ENCODE data around the gene KIAA1958. TPM values are rescaled to one million over a fixed set of nuclear protein-coding genes. Genes with fewer than 3 reads are reported as not detected.

The KIAA1958 gene
- total RNA-seq, 1 experiment from 2014 or later = 18.5 TPM

- Histone ChIP-seq H3K9ac (ENCODE audit: low read length) (no peak overlapping the region), H3K9me2 (ENCODE audit: insufficient read depth) (no peaks in the 10 kb centered on the region), H3K4me2 (ENCODE audit: low read length) (no peak overlapping the region), H3K36me3 (ENCODE audit: control insufficient read depth in 1 of 2, insufficient read depth in 2 of 2, low read length in 2 of 2) (no peaks in the 10 kb centered on the region), H3K4me1 (ENCODE audit: control insufficient read depth in 1 of 2, insufficient read depth in 2 of 2, low read length in 2 of 2) (no peaks in the 10 kb centered on the region), H3K9me3 (ENCODE audit: control insufficient read depth in 1 of 2, insufficient read depth in 1 of 2, low read depth in 1 of 2, low read length in 2 of 2) (no peaks in the 10 kb centered on the region), H3K79me2 (ENCODE audit: insufficient read depth, low read length) (no peaks in the 10 kb centered on the region), H3K27ac (ENCODE audit: low read depth, low read length) (no peak overlapping the region), H3K27me3 (ENCODE audit: insufficient read depth, low read length) (no peaks in the 10 kb centered on the region), H4K20me1 (ENCODE audit: insufficient read depth) (no peaks in the 10 kb centered on the region), H2AFZ (ENCODE audit: low read depth, low read length, poor library complexity, severe bottlenecking) (no peak overlapping the region), H3K4me3 (replicated peaks in 1 of 2; ENCODE audit: low read depth in 1 of 2, low read length in 2 of 2) (no peak overlapping the region)
- ATAC-seq (no peak), DNase-seq (ENCODE audit: low read depth, low spot score) (no peak)
- RAD21 ChIA-PET (ENCODE audit: low non-redundant PET in 1 of 2, low total read pairs in 2 of 2, uncharacterized antibody in 2 of 2, unreplicated experiment in 2 of 2) = no interaction called here
- POLR2A ChIA-PET = no interaction called here
- no peak for TF ChIP-seq POLR2AphosphoS5 (IDR thresholded peaks at IDR 0.05; ENCODE audit: low read depth, low read length)
- TF ChIP-seq ZNF274 (IDR thresholded peaks at IDR 0.05; ENCODE audit: low read depth, low read length) = no peak
- TF ChIP-seq ATF3 (IDR thresholded peaks at IDR 0.05) = no peak
- no peak for TF ChIP-seq YY1 (IDR thresholded peaks at IDR 0.05; ENCODE audit: extremely low read depth, insufficient replicate concordance, low read depth, low read length)
- TF ChIP-seq ZBTB33 (IDR thresholded peaks at IDR 0.05; ENCODE audit: extremely low read depth, insufficient replicate concordance, low read length) = no peak
- no peak for TF ChIP-seq ELF1 (IDR thresholded peaks at IDR 0.05; ENCODE audit: borderline replicate concordance, low read depth)
- intact Hi-C loops (cut with micrococcal nuclease) = no loop called here
- CTCF ChIA-PET = no interaction called here
- no TSS peak for BruUV-seq (replicated peaks)
Observed at GRCh38 chr9:112620388-112620787, 133.8 kb downstream of the KIAA1958 start.

- Histone ChIP-seq H3K36me3 (ENCODE audit: control insufficient read depth in 1 of 2, insufficient read depth in 2 of 2, low read length in 2 of 2) (no peaks in the 10 kb centered on the region), H3K9me3 (ENCODE audit: control insufficient read depth in 1 of 2, insufficient read depth in 1 of 2, low read depth in 1 of 2, low read length in 2 of 2) (no peaks in the 10 kb centered on the region), H4K20me1 (ENCODE audit: insufficient read depth) (no peaks in the 10 kb centered on the region), H3K4me1 (ENCODE audit: control insufficient read depth in 1 of 2, insufficient read depth in 2 of 2, low read length in 2 of 2) (no peaks in the 10 kb centered on the region), H3K27me3 (ENCODE audit: insufficient read depth, low read length) (no peaks in the 10 kb centered on the region), H2AFZ (ENCODE audit: low read depth, low read length, poor library complexity, severe bottlenecking) (no peak overlapping the region), H3K79me2 (ENCODE audit: insufficient read depth, low read length) (no peaks in the 10 kb centered on the region), H3K9ac (ENCODE audit: low read length) (no peak overlapping the region), H3K9me2 (ENCODE audit: insufficient read depth) (no peaks in the 10 kb centered on the region), H3K4me2 (ENCODE audit: low read length) (no peak overlapping the region), H3K4me3 (replicated peaks in 1 of 2; ENCODE audit: low read depth in 1 of 2, low read length in 2 of 2) (no peak overlapping the region), H3K27ac (ENCODE audit: low read depth, low read length) (no peak overlapping the region)
- DNase-seq (ENCODE audit: low read depth, low spot score) = no peak
- ChIA-PET POLR2A (no interaction called here), RAD21 (ENCODE audit: low non-redundant PET in 1 of 2, low total read pairs in 2 of 2, uncharacterized antibody in 2 of 2, unreplicated experiment in 2 of 2) (no interaction called here), CTCF (no interaction called here)
- no TSS peak for BruUV-seq (replicated peaks)
- intact Hi-C loops (cut with micrococcal nuclease) = no loop called here
- ATAC-seq = no peak
- no peak for TF ChIP-seq ZBTB33 (IDR thresholded peaks at IDR 0.05; ENCODE audit: extremely low read depth, insufficient replicate concordance, low read length)
- TF ChIP-seq CEBPB (IDR thresholded peaks at IDR 0.05; ENCODE audit: low read depth) = no peak
- TF ChIP-seq SRF (IDR thresholded peaks at IDR 0.05; ENCODE audit: low read depth) = no peak
- TF ChIP-seq CTCF (IDR thresholded peaks at IDR 0.05 in 2 of 3, conservative IDR thresholded peaks at IDR 0.05 in 1 of 3; ENCODE audit: borderline replicate concordance in 1 of 3, insufficient read depth in 1 of 3, low read depth in 2 of 3, low read length in 2 of 3) = no peak
- TF ChIP-seq SP1 (IDR thresholded peaks at IDR 0.05; ENCODE audit: low read depth) = no peak
- no peak for TF ChIP-seq RAD21 (IDR thresholded peaks at IDR 0.05; ENCODE audit: low read depth)
- TF ChIP-seq FOSL1 (IDR thresholded peaks at IDR 0.05; ENCODE audit: low read depth) = no peak
- TF ChIP-seq ATF3 (IDR thresholded peaks at IDR 0.05) = no peak
- TF ChIP-seq CBX3 (IDR thresholded peaks at IDR 0.05; ENCODE audit: low read depth) = no peak
Observed at GRCh38 chr9:112621018-112621655, 134.5 kb downstream of the KIAA1958 start.

Data from HCT116 (cell line).